GM21526 (cell line): ENCODE data around the gene PDE4A.
"Not testable (repeated sequence)": the region's sequence is repeated elsewhere in the genome, so short reads cannot be mapped to it uniquely, and the experiment has no call there.

ENCODE experiments used
- ATAC-seq: cut with Tn5 transposase; IDR thresholded peaks from one replicate; pipeline ENCODE4 v1.9.1; 2021; ENCODE audit warnings: moderate library complexity; ENCODE audit not compliant: unreplicated experiment, low FRiP score

PDE4A gene

DNA sequence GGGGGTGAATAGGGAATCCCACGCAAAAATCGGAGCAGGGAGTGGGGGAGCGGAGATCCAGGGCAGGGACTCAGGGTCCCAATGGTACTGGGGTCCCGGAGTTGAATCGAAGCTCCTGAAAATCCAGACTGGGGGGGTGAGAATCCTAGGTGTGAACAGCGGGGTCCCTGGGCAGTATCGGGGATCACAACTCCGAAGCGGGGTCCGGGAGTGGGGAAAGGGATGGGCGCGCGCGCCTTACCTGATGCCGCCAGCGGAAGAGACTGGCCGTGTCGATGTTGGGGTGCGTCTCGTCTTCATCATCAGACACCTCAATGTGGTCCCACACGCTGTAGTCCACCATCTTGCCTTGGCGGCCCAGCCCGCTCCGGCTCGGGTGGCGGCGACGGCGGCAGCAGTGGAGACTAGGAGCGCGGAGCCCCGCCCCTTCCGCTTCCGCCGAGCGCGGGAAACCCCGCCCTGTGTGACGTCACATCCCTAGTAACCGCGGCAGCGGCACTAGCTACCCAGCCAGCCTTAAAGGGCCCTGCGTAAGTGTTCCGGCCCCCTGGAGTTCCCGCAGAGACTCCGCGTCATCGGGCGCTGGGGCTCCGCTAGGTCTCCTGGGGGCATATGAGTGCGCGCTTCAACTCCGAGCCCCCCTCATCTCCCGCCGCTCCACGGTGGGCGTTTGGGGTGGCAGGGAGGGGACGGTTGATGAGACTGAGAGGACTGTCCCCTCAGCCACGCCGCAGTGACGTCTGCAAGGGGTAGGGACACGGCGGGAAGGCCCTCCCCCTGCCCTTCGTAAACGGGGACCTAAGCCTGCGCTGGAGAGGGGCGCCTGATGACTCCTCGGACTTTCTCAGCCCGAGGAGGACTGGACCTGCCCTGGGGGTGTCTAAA lies 17.0 kb upstream of the PDE4A start, which contains the start of gene CDC37:
Gene CDC37 (minus strand): TSS at position 406 of the 885 bp plus-strand sequence. CDS start 63 bp downstream, at position 343.
- peak; percentile 56 for ATAC-seq

DNA sequence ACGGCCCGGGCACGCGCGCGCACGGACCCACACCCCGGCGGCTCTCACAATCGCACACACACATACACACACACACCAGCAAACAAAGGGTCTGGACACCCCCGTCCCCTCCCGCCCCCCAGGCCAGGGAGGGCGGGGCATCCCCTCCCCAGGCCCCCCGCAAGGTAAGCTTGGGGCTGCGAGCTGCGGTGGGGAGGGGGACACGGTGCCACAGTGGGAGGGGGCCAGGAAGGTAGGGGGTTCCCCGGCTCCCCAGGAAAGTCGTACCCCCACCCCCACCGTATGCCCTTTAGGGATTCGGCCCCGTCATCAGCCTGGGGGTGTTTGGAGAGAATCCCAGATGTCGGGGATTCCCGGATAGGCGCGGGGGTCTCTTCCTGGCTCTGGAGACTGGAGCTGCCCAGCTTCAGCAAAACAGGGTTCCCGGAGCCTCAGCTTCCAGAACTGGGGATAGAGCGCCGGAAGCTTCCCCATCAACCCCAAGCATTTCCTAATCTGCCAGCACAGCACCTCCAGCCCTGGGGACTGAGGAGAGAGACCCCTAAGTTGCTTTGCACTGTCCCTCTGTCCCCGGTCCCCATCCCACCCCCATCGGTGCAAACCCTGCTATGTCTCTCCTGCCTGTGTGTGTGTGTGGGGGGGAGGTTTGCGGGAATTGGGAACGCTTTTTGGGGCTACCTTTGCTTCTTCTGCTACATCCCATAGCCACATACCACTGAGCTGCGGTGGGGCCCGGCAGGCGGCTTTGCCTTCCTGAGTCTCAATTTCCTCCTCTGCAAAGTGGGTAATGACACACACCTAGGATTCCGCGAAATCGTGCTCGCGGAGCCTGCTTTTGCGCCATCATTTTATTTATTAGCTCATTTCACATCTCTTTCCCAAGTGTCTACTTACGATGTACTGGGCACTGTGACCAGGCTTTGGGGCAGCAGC lies 15.2 kb upstream of the PDE4A start:
- no peak for ATAC-seq

DNA sequence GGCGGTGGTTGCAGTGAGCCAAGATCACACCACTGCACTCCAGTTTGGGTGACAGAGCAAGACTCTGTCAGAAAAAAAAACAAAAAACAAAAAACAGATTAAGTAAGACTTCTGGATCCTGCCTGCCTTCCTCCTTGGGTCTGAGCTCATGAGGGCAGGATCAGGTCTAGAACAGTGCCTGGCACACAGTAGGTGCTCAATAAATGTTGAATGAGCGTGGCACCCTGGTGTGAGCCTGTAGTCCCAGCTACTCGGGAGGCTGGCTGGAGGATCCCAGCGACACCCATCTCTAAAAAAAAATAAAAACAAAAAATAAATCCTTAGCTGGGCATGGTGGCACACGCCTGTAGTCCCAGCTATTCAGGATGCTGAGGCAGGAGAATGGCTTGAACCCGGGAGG lies 14.1 kb upstream of the PDE4A start:
- no peak for ATAC-seq

DNA sequence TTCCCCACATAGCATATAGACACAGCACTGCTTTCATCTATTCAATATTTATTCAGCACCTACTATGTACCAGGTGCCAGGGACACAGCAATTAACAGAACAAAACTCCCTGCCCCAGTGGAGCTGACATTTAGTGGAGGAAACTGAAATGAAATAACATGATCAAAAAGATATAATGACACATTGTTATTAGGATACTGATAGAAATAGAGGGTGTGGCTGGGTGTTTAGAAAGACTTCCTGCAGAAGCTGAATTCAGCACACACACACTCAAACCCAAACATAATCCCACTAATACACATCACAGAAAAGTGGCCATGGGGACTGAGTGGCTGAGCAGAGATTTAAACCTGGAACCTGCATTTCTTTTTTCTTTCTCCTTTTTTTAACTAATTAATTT lies 13.2 kb upstream of the PDE4A start:
- ATAC-seq, result no peak

DNA sequence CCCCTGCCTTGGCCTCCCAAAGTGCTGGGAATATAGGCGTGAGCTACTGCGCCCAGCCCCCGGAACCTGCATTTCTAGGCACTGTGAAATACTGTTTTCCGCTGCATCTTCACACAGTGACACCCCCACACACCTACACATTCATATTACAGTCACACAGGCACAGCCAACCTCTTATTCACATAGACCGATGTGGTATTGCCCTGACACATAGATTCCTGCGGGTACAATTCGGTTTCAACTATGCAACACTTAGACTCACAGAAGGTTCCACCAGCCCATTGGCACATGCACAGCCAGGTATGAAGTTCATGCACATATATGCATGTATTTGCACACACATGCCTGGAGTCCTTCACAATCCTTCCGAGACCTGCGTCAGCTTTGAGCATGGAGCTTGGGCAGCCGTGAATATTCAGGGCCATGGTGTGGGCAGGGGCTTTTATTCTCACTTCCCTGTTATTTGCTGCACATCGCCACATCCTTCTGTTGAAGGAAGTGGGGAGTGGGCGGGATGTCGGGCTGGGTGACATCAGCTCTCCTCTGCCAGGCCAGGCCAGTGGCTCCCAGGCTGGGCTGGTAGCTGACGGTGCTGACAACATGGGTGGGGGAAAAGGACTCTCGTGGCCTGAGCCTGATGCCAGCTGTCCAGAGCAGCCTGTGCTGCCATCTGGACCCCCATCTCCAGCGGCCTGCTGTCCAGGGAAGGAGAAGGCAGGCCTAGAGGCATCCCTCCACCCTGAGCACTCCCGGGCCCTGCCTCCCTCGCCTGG lies 11.6 kb upstream of the PDE4A start:
- no peak for ATAC-seq

DNA sequence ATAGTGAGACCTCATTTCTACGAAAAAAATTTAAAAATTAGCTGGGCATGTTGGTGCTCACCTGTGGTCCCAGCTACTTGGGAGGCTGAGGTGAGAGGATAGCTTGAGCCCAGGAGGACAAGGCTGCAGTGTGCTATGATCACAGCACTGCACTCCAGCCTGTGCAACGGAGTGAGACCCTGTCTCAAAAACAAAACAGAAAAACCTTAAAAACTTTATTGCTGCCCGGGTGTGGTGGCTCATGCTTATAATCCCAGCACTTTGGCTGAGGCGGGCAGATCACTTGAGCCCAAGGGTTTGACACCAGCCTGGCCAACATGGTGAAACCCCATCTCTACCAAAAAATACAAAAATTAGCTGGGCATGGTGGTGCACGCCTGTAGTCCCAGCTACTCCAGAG lies 9.1 kb upstream of the PDE4A start:
- not testable (repeated sequence) for ATAC-seq

DNA sequence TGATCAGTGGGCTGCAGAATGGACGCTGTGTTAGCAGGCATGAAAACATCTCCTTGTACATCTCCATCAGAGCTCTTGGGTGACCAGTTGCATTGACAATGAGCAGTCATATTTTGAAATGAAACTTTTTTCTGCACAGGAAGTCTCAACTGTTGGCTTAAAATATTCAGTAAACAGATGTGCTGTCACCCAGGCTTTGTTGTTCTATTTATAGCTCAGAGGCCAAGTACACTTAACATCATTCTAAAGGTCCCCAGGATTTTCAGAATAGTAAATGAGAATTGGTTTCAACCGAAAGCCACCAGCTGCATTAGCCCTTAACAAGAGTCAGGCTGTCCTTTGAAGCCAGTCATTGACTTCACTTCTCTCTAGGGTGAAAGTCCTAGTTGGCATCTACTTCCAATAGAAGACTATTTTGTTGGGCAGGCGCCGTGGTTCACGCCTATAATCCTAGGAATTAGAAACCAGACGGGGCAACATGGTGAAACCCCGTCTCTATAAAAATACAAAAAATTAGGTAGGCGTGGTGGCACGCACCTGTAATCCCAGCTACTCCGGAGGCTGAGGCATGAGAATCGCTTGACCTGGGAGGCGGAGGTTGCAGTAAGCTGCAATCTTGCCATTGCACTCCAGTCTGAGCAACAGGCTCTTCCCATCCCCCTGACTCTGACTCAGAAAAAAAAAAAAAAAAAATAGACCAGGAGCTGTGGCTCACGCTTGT lies 7.9 kb upstream of the PDE4A start:
- ATAC-seq, result peak; percentile 47

DNA sequence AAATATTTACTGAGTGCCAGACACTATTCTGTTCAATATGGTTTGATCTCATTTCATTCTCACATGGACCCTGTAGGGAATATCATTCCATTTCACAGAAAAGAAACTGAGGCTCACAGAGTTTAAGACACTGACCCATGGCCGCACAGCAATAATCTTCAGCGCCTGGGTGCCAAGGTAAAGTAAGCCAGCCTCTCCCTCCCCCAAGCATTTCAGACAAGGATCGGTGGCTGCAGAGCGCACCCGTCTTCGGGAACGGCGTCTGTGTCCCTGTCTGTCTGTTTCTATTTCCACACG lies 4.3 kb upstream of the PDE4A start:
- no peak for ATAC-seq

DNA sequence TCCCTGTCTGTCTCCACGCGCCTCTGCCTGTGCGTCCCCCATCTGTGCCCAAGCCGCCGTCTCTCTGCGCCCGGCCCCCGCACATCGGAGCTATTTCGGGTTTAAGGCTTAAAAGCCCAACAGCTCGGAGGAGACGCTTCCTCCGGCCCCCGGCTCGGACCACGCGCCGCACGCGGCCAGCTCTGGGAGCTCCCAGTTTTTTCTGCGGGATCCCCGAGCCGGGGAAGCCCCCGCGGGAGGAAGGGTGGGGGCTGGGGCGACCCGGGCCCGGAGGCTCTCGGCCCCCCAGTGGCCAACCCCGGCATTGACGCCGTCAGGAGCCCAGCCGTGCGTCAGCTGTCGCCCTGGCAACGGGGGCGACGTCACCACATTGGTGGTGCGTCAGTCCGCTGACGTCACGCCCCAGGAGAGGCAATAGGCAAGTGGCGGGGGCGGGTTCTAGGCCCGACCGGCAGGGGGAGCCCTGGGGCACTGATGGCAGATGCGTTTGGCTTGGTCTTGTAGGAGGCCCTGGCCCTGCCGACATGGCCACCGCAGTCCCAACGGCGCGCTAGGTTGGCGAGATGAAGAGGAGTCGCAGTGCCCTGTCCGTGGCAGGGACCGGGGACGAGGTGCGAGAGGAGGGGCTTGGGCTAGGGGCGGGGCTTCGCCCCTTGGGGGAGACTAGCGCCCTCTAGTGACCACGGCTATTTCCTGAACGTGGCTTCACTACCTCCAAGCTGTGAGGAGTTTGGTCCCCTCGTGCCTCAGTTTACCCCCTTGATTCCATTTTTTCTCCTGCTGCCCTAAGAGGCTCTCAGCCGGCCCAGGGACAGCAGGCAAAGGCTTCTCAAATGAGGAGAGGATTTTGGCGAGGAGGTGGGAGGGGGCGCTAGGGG lies 3.7 kb upstream of the PDE4A start:
- peak; percentile 38 for ATAC-seq

DNA sequence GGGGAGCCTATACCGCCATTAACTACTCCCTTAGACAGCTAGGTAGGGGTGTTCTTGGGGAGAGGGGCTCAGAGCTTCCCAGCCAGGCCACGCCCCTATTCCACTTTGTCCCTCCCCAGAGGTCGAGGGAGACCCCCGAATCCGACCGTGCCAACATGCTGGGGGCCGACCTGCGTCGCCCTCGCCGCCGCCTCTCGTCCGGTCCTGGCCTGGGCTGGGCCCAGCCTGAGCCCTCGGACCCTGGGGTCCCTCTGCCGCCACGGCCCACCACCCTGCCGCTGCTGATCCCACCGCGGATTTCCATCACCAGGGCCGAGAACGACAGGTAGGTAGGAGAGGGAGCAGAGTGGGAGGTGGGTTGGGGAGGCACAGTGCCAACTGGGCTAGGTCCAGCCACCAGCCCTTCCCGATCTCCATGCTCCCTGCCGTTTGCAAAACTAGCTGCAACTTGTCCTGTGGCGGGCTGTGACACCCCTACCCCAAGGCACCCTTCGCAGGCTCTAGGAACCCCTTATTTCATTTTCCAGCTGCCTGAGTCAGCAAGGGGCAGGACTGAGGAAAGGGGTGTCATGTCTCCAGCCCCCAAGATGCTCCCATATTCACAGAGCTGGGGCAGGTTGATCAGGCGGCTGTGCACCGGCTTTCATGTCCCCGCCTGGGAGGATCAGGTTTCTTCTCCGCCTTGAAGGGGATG lies 2.6 kb upstream of the PDE4A start:
- ATAC-seq, result no peak

DNA sequence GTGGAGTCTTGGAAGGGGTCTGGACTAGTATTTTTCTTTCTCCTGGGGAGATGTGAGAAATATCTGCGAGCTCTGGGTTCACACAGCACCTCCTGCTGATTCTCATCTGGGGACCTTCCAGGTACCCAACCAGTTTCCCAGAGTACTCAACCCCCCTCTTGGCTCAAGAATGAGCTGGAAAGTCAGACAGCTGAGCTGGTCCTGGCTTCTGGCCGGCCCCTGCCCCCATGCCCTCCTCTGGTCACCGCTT lies 2.2 kb upstream of the PDE4A start:
- no peak for ATAC-seq

DNA sequence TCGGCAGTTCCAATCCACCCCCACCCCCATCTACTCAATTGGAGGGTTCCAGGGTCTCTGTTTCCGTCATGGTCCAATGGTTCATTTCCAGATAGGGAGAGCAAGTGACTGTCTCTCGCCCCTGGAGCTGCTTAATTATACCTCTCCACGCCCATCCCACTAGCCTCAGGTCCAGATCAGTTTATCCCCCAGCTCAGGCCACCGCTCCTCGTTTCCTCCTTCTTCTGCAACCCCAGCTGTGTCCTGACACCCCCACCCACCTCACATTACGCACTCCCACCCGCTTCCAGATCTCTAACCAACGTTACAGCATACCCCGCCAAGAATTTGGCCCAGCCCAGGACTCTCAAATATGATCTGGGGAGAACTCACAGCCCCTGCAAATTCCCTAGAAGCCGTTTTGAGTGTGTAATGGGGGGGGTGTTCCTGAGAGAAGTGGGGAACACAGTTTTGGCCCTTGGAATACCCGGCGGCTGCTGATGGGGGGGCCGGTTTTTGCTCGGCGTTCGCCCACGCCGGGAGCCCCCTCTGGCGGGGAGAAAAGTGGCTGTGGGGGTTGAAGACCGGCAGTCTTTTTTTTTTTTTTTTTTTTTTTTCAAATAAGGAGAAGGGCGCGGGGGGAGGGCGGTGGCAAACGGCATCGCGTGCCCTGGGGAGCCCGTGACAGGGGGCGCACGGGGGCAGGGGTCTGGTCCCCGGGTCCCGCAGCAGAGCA lies 1.7 kb upstream of the PDE4A start:
- ATAC-seq, result no peak

DNA sequence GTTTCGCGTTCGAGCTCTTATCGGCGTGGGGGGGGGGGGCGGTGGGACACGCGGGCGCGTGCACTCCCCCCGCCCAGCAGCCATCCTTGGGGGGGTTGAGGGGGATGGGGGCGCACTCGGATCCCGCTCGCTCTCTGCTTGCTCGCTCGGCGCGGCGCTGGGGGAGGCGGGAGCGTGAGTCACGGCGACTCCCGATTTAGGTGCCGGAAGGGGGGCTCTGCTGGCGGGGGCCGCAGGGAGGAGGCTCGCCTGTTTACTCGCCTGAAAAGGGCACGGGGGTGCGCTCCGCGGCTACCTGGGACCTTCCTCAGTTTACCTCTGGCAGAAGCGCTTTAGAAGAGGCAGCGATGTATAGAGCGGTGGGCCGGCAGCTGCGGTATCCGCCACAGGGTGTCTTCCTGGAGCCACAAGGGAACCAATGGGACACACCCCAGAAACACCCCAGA lies 1.1 kb upstream of the PDE4A start:
- ATAC-seq, result no peak

DNA sequence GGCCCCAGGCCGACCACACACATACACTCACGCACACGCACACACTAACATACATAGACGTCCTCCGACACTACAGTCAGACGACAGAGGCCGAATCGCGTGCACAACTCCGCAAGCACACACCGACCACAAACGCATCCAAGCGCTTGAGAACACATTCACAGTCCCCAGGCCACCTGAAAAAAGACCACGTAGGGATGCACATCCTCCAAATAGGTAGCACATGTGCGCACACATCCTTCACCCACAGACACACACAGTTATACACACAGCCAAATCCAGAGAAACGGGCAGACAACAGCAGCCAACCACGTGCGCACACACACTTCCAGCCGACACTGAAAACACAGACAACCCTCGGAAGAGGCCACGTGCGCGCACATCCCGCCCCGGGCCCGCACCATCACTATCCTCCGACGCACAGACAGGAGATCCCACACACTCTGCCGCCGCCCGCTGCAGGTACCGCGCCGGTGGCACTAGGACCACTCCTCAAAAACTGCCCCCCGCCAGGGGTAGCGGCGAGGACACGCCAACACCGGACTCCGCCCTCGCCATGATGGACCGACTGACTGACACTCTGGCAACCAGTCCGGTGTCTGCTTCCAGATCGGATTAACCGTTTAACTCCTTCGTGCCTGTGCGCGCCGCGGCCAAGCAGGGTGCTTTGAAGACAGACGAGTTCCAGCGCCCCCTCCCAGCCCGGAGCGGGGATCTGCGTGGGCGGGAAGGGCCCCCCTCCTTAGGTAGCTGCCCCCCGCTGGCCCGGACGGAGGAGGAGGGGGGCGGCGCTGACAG lies 493 bp upstream of the PDE4A start:
- no peak for ATAC-seq

DNA sequence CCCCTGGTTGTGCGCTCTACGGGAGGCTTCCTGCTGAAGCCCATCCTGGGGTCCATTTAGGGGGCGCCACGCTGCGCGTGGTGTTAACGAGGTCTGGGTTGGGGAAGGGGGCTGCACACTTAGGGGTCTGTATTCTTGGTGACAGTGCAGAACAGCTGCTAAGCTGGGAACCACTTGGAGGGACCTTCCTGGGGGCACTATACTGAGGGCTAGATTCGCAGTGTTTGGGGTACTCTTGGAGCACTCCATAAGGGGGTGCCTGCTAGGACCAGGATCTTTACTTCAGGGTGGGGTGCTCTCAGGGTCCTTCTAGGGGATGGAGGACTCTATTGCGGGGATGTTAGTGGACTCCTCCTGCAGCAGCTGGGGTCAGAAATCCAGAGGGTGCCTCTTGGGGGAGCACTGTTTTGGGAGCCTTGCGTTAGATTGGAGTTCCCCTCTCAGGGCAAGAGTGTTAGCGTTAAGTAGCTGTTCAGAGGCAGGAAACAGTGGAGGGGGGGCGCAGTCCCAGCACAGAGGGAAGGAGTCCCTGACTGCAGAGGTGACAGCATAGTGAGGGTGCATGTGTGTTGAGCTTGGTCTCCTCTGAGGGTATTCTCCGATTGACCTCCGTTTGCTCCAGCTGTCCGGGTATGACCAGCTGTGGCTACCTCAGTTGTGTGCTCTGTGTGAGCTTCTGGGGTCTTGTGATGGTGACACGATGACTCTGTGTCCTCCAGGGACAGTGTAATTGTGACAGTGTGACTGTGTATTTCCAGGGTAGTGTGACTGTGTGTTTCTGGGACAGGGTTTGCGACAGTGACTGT lies 1.1 kb downstream of the PDE4A start:
- no peak for ATAC-seq

DNA sequence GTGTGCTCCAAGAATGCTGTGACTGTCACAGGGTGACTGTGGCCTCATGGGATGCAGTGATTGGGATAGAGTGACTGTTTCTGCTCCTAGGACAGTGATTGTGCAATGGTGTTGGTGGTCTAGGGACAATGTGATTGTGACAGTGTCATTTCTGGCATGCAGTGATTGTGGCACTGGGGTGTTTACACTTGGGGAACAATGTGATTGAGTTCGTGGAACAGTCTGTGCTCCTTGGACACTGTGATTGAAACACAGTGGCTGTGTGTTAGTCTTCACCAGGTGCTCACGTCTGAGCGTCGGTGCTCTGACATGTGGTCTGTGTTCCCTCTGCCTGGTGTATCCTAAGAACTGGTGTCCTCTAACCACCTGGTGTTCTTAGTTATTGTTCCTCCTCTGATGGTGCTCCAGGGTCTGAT lies 1.7 kb downstream of the PDE4A start:
- ATAC-seq, result no peak

DNA sequence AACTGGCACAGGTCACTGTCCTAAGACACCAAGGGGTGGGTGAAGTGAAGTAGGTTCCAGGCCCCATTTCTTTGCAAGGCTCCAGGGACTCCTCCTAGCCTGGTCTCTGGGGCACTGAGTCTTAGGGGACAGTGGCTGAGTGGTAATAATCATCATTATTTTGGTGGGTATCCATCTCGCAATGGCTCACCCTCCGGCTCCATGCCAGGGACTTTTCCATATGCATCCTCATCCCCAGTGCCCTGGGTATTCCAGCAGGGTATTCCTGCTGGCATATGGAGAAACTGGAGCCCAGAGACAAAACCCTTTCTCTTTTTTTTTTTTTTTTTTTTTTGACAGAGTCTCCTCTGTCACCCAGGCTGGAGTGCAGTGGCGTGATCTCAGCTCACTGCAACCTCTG lies 2.5 kb downstream of the PDE4A start:
- ATAC-seq, result no peak
